Umbilical cord (tissue), 2 donors: Measurements from ENCODE around the gene LAMB1. TPM values are rescaled to one million over a fixed set of nuclear protein-coding genes. Genes with fewer than 3 reads are reported as not detected.
"Not testable (repeated sequence)": the region's sequence is repeated elsewhere in the genome, so short reads cannot be mapped to it uniquely, and the experiment has no call there.

Experiments
- DNase-seq: peaks from one replicate; pipeline ENCODE4 v3.0.0-alpha.2; 2015; ENCODE audit warnings: low spot score
- total RNA-seq: library from RNA; depleted of rRNA; stranded (reverse); fragments of >200 nt; gene quantifications from one replicate; pipeline ENCODE4 v1.2.3, GENCODE V29; 2014; ENCODE audit warnings: low replicate concordance; ENCODE audit not compliant: insufficient read depth

LAMB1 gene
- total RNA-seq, 1 donor from 2014 or later: 491 TPM

DNA sequence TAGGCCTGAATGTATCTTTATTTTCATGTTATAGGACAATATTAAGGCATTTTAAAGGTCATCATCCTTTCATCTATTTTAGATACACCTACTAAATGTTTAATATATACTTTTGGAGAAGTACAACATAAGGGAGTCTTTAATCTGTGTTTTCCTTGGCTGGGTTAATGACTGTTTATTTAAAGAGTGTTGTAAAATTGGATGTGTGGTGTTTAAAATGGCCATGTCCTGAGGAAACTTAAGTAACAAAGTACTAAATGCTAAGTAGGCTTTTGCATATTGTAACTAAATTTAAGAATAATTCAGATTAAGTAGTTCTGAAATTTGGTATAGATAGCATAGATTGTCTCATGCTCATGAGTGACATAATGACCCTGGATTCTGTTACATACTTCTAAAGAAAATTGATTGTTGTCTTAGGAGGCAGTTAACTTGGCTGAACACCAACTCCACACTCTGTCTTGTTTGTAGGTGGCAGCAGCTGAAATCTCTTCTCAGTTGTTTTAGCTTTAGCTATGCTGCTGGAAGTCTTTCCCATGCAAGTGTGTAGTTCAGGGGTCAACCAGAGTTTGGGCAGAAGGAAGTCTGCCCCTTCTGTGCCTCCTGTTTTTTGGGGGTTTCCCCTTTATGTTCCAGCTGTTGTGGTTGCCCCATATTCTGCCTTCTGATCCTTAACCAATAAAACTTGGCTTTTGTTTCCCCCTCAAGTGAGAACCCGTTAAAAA is 82.8 kb downstream of the LAMB1 start:
- DNase-seq: no peak

DNA sequence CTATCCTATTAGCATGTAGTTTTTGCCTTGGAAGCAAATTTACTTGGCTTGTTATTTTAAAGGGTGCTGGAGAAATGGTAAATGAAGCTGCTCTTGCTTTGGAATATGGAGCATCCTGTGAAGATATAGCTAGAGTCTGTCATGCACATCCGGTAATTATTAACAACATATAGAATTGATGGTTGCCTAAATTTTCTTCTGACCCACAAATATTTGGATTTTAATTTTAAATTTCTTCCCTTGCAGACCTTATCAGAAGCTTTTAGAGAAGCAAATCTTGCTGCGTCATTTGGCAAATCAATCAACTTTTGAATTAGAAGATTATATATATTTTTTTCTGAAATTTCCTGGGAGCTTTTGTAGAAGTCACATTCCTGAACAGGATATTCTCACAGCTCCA is 84.0 kb downstream of the LAMB1 start:
- no peak for DNase-seq

DNA sequence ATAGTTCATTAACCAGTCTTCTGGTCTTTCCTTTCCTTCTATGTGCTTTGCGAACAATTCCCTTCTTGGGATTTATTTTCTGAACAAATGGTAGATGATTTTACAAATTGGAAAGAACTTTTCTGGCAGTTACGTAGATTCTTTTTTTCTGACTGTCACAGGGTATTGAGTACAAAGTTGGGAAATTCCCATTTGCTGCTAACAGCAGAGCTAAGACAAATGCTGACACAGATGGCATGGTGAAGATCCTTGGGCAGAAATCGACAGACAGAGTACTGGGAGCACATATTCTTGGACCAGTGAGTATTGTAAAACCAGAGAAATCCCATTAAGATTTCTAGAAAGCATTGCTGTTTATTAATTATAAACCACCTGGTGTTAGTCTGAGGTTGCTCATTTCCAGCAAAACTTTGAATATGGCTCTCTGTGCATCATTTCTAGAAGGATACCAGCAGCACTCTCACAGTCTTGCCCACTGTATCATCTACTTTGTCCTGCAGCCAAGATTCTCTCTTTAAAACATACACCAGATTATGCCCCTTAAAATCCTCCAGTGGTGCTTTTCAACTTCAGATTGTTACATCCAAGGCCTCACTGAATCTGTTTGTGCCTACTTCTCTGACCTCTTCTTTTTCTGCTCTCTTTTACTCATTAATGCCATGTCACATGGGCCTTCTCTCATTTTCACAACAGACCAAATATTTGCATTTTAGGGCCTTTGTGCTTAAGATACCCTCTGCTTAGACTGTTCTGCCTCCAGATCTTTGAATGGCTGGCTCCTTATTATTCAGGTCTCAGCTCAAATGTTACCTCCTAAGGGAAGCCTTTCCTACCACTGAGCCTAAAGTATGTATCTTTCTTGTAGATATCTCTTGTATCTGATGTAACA is 85.0 kb downstream of the LAMB1 start:
- no peak for DNase-seq

DNA sequence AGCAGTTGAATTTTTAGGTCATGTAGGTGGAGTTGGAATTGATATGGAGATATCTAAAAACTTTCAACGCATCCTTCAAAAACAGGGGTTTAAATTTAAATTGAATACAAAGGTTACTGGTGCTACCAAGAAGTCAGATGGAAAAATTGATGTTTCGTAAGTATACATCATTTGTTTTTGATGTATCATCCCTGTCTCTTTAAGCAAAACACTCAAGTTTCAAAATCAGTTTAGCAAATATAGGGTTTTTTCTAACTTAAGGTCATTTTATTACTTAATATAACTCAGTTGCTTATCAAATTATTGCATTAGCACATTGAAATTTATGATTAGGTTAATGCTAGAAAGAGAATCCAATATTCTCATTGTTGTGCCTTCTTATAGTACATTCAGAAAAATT is 87.4 kb downstream of the LAMB1 start:
- DNase-seq: no peak

DNA sequence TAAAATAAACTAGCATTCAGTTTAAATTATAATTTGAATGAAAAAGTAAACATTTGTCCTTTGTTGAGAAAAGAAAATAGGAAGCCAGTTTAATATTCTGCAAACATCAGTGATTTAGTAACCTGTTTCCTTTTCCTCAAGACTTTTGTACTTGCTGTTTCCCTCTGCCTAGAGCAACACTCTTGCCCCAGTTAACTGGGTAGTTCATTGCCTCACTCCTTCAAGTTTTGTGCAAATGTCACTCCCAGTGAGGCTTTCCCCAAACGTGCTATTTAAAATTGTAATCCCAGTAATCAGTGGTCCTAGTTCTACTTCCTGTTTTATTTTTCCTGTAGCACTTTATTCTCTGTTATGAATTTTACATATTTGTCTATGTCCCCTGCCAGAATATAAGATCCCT is 88.1 kb downstream of the LAMB1 start:
- no peak for DNase-seq

DNA sequence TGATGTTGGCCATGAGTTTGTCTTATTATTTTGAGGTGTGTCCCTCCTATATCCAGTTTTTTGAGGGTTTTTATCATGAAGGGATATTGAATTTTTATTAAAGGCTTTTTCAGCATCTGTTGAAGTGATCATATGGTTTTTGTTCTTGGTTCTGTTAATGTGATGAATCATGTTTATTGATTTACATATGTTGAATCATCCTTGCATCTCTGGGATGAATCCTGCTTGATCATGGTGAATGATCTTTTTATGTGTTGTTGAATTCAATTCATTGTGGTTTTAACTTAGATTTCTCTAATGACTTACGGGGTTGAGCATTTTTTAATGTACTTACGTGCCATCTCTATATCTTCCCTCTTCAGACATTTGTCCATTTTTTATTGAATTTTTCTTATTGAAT is 89.1 kb downstream of the LAMB1 start:
- no peak for DNase-seq

DNA sequence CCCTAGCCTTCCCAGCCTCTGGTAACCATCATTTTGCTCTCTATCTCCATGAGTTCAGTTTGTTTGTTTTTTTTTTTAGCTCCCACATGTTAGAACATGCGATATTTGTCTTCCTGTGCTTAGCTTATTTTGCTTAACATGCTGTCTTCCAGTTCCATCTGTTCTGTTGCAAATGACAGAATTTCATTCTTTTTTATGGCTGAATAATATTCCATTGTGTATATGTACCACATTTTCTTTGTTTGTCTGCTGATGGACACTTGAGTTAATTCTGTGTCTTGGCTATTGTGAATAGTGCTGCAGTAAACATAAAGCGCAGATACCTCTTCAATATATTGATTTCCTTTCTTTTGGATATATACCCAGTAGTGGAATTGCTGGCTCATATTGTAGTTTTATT is 91.0 kb downstream of the LAMB1 start:
- no peak for DNase-seq

DNA sequence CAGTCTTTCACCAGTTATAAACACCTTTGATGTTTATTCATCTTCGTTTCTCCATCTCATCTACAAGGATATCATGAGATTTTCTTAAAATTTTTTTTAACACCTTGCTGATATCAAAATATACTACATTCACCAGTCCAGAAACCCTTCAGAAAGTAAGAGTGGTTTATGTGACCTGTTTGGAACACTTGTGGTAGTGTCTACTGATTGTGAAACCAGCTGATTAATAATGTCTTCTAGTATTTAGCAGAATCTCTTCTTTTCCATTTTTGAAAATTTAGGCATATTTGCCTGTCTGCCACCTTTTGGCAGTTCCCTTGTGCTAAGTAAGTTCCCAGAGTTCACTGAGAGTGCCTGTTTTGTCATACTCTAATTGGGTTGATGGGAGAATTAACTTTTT is 93.5 kb downstream of the LAMB1 start:
- DNase-seq: no peak

DNA sequence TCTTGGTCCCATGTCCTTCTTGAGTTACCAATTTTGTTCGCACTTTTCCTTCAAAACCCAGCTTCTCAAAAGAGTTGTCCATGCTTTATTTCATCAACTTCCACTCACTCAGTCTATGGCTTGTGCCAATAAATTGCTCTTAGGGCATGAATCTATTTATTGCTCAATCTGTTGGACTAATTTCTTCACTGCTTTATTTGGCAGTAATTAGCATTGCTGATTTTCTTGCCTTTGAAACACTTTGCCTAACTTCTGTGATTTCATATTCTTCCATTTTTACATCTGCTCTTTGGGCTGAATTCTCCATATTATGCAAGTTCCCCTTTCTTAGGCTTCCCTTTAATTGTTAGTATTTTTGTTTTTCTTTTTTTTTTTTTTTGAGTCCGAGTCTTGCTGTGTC is 95.2 kb downstream of the LAMB1 start:
- DNase-seq: no peak

DNA sequence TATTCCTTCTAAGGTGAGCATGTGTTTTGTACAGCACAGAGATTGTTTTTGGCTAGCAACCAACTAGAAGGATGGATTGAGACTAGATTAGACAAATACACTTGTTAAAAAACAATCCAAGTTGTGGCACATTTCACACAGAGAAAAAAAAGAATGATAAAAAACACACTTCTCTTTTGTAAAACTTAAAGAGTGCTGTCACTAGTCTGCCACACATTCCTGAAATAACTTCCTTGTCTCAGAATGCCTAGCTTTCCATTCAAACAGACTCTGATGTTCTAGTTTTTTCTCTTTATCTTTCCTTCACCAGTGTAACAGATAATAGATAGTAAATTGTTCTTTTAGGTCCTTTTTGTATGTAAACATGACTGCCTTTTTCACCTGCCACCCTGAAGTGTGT is 100.6 kb downstream of the LAMB1 start:
- DNase-seq: peak; percentile 41

DNA sequence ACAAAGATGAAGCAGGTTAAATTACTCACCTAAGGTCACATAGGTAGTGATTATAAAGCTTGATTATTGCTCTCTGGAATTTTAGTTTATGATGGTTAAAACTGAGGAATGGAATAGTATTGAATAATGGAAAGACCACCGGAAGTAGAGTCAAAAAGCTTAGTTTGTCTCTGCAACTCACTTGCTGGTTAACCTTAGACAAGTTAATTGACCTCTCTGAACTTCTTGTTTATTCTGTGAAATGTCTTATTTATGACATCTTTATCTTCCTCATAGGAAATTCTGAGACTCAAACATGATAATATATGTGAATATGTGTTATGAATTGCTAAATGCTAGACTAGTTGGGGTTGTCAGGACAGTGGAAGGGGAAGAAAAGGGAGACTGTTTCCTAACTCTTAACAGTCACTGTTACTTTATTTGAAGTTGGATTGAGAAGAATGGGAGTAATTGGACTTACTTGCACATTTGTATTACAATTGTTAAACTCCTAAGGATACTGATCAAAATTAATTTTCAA is 102.4 kb downstream of the LAMB1 start:
- DNase-seq: no peak

DNA sequence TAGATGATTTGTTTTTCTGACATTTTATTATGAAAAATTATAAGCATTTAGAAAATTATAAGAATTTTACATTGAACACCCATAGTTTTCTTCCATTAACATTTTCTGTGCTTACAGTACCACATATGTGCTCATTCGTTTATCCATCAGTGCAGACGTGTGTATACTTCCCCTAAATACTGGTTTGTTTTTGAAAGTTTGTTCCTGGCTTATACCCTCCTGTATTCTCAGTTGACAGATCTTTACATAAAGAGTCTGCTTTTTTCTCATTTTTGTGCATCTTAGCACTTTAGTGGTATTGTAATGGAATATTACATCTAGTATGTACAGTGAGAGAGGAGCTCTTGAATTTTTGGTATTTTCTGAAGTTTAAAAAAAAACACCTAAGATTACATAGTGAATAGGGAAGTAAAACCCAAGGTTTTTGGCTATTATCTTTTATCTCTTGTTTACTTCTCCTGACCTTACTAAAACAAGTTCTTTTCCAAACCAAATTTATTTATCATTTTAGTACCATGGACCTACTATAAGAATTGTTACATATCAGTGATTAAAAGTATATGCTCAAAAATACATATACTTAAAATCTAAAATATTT is 103.9 kb downstream of the LAMB1 start:
- DNase-seq: no peak

DNA sequence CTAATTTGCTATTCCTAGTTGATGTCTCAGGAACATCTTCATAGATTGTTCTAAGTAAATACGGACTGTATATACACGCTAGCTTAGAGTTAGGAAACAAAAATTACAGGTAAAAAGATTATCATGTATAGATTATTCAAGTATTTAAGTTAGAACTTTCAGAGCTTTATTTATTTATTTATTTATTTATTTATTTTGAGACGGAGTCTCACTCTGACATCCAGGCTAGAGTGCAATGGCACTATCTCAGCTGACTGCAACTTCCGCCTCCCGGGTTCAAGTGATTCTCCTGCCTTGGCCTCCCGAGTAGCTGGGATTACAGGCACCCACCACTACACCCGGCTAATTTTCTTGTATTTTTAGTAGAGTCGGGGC is 110.6 kb downstream of the LAMB1 start:
- DNase-seq: not testable (repeated sequence)

DNA sequence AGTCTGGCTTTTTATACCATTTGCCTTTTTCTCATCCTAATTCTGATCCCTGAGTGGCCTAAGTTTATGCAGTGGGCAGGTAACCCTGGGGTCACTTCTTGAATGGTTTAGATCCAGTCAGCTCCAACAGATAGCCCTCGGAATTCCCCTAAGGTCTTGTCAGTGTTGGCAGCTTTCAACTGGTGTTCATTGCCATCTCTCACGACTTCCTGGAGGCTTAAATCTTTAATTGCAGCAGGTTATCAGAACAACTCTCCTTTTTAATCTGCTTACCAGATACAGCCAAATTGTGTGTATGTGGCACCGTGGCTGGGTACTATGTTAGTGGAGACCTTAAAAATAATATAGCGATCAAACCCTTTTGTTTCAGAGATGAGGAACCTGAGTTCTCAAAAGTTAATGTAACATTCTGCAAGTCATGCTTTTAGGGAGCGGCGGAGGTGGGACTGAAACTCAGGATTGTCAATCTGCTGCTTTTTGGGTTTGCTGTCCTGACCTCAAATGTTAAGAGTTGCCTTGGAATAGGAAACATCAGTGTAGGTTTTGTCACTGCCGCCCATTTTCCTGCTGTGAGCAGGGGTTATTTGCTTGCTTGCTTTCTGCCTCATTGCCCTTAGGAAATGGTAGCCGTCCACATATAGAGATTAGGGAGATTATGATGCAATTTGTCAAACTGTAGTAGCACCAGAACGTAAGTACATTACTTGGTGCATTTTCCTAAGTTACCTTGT is 111.2 kb downstream of the LAMB1 start:
- DNase-seq: no peak

DNA sequence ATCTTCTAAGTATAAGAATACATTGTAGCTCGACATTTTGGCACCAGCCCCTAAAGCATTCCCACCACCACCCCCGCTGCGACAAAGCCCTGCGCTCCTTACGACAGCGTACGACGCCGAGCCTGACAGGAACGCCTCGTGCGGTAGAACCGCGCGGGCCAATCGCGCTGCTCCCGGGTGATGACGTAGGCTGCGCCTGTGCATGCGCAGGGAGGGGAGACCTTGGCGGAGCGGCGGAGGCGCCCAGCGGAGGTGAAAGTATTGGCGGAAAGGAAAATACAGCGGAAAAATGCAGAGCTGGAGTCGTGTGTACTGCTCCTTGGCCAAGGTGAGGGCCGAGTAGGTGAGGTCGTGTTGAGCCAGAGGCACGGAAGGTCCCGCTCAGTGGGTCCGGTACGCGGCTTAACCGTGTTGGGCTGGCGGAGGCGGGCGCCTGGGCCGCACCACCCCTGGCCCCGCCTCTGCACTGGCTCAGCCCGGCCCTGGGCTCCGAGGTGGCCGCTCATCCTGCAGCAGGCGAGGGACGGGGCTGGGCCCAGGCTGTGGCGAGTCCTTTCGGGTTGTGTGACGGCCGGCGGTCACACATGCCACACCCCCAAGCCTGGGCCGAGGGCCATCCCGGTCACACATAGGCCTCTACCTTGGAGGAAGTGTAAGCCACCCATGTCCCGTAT is 111.9 kb downstream of the LAMB1 start, which contains the start of gene DLD:
Gene DLD (plus strand): TSS at position 222 of the 674 bp plus-strand sequence. CDS start 68 bp downstream, at position 290.
- DNase-seq: peak; percentile 97

DNA sequence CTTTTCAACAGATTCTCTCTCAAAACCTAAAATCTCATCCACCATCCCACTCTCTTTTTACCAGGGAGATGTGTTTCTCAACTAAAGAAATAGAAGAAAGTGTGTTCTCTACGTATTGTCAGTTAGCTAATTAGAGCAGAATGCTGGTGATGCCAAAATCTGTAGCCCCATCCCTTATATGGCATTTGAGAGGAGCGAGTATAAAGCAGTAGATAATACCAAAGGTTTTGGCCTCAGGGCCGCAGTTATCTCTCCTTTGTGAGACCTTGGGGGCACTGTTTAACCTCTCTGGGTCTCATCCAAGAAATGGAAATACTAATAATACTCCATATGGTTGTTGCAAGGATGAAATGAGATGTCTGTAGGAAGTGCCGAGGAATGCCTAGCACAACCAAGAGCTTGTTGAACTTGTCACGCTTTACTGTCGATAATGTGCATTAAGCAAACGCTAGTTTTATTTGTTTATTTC is 112.4 kb downstream of the LAMB1 start:
- DNase-seq: no peak

DNA sequence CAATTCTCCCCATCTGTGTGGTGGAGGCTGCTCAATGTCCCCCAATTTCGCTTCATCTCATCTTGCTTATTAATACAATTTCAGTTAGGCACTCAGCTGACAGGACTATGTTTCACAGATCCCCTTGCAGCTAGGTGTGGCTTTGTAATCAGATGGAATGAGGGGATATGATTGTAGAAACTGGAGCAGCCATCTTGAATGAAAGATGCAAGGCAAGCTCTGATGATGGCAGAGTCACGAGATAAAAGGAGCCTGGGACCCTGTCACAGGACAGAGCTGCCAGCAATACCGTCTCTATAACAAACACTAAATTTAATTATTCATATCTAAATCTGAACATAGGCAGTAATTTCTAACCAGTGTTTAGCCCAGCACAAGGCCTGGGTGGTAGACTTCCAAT is 113.0 kb downstream of the LAMB1 start:
- DNase-seq: no peak

DNA sequence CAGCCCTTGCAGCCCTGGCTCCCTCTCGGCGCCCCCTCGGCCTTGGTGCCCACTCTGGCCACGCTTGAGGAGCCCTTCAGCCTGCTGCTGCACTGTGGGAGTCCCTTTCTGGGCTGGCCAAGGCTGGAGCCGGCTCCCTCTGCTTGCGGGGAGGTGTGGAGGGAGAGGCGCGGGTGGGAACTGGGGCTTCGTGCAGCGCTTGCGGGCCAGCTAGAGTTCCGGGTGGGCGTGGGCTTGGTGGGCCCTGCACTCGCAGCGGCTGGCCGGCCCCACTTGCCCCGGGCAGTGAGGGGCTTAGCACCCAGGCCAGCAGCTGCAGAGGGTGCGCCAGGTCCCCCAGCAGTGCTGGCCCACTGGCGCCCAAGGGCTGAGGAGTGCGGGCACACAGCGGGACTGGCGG is 115.1 kb downstream of the LAMB1 start:
- DNase-seq: not testable (repeated sequence)

DNA sequence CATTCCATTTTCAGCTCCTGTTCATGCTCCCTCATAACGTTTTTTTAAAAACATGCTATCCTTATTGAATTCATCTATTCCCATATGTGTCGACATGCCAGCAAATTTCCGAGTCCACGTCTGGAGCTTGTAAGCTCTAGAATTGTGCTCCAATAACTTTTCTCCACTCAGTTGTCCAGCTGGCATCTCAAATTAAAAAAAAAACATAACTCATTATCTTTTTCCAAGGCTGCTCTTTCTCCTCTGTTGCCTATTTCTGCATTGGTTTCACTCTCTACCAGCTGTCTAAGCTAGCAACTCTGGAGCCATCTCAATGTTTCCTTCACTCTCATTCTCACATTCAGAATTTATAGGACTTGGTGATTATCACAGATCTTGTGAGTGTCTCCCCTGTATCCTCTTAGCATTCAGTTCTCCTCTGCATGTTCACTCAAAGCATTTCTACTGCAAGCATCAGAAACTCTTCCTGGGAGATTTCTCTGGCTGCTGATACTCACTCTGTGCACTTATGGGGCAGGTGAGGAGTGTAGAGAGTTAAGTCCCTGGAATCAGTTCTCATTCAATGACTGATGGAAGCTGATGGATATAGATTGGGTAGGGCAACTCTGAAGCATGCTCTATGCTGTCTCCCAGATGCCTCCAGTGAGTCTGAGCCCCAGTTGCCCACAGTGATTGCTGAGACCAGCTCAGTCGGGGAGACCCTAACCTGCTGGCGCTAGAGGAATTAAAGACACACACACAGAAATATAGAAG is 118.7 kb downstream of the LAMB1 start:
- DNase-seq: no peak

DNA sequence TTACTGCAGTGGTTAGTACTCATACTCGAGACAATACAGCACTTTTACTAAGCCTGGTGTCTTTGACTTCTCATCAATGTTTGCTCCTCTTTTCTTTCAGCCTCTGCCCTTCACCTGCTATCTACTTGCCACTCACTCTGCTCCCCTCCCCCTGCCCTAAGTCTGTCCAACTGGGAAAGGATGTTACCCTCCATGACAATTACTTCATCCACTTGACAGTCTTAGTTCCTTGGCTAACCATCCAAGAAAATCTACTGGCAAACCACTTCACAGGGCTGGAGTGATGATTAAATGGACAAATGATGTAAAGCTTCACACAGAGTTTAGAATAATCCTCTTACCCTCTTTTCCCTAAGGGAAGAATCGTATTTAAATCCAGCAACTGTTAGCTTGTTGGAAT is 120.2 kb downstream of the LAMB1 start:
- DNase-seq: no peak
